Effector memory CD4-positive, alpha-beta T cell (primary cell): ENCODE results near the gene AXIN2.
"Not testable (repeated sequence)": the region's sequence is repeated elsewhere in the genome, so short reads cannot be mapped to it uniquely, and the experiment has no call there.

Source experiments
- DNase-seq, 3 donors: peaks; one replicate each; pipeline ENCODE4 v3.0.0-alpha.2; 2020
- H3K27ac ChIP-seq: 2 replicates; pipeline ENCODE4 v1.7.0; 2013; ENCODE audit warnings: mild to moderate bottlenecking, low read length, moderate library complexity; ENCODE audit not compliant: insufficient read depth, poor library complexity, severe bottlenecking
- H3K27me3 ChIP-seq: replicated peaks from 2 replicates; pipeline ENCODE4 v1.7.0; 2013; ENCODE audit warnings: mild to moderate bottlenecking, low read length; ENCODE audit not compliant: insufficient read depth, control insufficient read depth, poor library complexity, severe bottlenecking
- H3K36me3 ChIP-seq: 2 replicates; pipeline ENCODE4 v1.7.0; 2013; ENCODE audit warnings: mild to moderate bottlenecking, low read length, moderate library complexity; ENCODE audit not compliant: control insufficient read depth, insufficient read depth
- H3K4me1 ChIP-seq: 2 replicates; pipeline ENCODE4 v1.7.0; 2013; ENCODE audit warnings: low read length, mild to moderate bottlenecking; ENCODE audit not compliant: control insufficient read depth, insufficient read depth, poor library complexity, severe bottlenecking
- H3K4me3 ChIP-seq: 2 replicates; pipeline ENCODE4 v1.7.0; 2013; ENCODE audit warnings: low read length, low read depth, mild to moderate bottlenecking; ENCODE audit not compliant: insufficient read depth, poor library complexity, severe bottlenecking
- H3K9me3 ChIP-seq: 2 replicates; pipeline ENCODE4 v1.7.0; 2013; ENCODE audit warnings: mild to moderate bottlenecking, low read length, moderate library complexity; ENCODE audit not compliant: control insufficient read depth

AXIN2 gene

DNA sequence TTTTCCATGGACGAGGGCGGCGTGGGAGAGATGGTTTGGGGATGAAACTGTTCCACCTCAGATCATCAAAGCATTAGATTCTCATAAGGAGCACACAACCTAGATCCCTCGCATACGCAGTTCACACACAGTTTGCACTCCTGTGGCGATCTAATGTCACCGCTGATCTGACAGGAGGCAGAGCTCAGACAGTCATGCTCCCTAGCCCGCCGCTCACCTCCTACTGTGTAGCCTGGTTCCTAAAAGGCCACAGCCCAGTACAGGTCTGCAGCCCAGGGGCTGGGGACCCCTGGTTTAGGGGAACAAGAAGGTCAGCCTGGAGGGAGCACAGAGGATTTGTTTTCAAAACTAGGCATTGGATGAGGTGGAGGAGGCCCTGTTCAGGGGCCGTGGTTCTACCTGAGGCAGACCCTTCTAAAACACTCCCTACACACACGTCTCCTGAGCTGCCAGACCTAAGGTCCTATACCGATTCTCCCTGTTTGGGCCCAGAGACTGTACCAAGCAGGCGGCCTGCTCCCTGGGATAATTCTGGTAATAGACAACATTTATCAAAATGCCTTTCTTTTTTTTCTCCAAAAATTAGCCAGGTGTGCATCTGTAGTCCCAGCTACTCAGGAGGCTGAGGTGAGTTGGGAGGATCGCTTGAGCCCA, 38.6 kb downstream of the AXIN2 start:
- no peak for DNase-seq
- peak overlapping the region; percentile 28 for H3K27ac ChIP-seq

GRCh38 chr17:65519462-65519861, 42.0 kb downstream of the AXIN2 start:
- peaks cover 17% of the 10 kb centered on the region for H3K4me1 ChIP-seq
- H3K4me3 ChIP-seq, result no peak overlapping the region
- H3K27me3 ChIP-seq, result no peaks in the 10 kb centered on the region
- DNase-seq, result no peak
- H3K36me3 ChIP-seq, result no peaks in the 10 kb centered on the region
- H3K27ac ChIP-seq, result no peak overlapping the region
- no peaks in the 10 kb centered on the region for H3K9me3 ChIP-seq

More for the DNA sequence above, 38.6 kb downstream of the AXIN2 start:
- Histone ChIP-seq H3K9me3 (no peaks in the 10 kb centered on the region), H3K4me1 (peaks cover 21% of the 10 kb centered on the region), H3K4me3 (peak overlapping the region; percentile 9), H3K36me3 (no peaks in the 10 kb centered on the region), H3K27me3 (no peaks in the 10 kb centered on the region)

DNA sequence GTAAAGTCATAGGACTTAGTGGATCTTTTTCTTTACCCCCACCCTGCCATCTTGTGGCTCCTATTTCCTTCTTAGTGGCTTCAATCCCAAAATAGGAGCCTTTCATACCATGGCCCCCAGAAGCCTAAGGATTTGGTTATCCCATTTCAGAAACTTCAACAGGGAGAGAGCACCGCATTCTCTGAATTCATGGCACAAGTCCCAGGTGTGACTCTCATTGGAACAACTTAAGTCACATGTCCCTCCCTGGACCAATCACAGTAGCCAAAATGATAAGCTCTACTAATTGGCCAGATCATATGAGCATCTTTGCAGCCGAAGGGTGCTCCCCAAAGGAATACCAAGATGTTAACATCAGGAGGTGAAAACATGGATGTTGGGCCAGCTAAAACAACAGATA, 43.2 kb downstream of the AXIN2 start:
- Histone ChIP-seq H3K4me3 (no peak overlapping the region), H3K27me3 (no peaks in the 10 kb centered on the region), H3K27ac (no peak overlapping the region), H3K4me1 (peaks cover 8% of the 10 kb centered on the region), H3K36me3 (no peaks in the 10 kb centered on the region), H3K9me3 (no peaks in the 10 kb centered on the region)
- DNase-seq, result no peak

DNA sequence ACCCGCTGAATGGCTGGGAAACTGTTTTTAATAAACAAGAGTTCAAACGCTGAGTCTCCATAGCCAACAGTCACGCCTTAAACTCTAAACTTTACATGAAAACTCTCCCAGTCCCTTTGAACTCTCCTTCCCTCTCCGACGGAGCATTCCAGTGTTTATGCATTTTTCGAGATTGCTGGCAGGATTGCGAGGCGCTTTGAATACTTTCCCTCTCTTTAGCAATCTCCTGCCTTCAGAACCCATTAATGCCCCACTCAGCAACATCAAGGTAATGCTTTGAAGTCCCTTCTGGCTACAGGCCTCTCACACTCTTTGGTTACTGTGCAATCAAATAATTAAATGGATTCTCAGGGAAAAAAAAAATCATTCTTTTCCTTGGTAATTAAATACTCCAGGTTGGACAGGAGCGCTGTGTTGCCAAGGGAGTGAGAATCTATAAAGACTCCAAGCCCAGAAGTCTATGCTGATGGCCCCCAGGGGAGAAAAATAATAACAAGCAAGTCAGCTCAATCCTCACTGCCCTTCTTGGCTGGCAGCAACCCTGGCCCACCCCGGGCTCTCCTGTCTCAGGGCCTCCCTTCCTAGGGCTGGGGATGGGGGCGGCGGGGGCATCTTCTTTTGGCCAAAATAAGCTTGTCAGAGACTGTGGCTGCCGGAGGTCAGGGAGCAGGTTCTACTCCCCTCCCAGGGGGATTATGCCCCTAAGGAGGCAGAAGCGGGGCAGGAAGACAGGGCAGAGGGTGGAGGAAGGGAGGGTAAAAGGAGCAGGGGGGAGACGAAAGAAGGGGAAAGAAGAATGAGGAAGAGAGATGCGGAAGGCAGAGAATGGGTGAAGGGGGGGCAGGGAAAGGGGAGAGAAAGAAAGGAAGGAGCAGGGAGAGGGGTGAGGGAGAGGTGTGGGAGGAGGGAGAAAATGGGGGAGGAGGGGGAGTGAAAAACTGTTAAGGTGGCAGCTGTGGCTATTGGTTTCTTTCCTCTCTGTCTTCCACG, 45.2 kb downstream of the AXIN2 start:
- H3K27ac ChIP-seq, result no peak overlapping the region
- H3K36me3 ChIP-seq, result no peaks in the 10 kb centered on the region
- H3K4me3 ChIP-seq, result no peak overlapping the region
- DNase-seq, result no peak
- H3K4me1 ChIP-seq, result no peaks in the 10 kb centered on the region
- no peaks in the 10 kb centered on the region for H3K27me3 ChIP-seq
- no peaks in the 10 kb centered on the region for H3K9me3 ChIP-seq

DNA sequence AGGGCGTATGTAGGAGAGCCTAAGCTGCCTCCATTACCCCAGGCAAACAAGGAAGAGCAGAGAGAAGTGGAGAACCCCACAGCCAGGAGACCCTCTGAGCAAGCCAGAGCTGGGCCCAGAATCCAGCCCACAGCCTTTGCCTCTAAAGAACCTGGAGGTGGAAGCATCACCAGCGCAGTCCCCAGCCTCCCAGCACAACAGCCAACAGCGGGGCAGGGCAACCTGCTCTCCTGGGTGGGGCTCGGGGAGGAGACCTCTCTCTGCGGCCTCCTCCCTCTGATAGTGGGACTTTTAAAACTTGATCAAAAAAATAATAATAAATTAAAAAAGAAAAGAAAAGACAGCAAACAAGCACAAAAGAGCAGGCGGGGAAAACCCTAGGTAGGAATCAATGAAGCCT, 45.9 kb downstream of the AXIN2 start:
- DNase-seq, result no peak
- H3K27ac ChIP-seq, result no peak overlapping the region
- H3K9me3 ChIP-seq, result no peaks in the 10 kb centered on the region
- no peaks in the 10 kb centered on the region for H3K4me1 ChIP-seq
- H3K36me3 ChIP-seq, result no peaks in the 10 kb centered on the region
- no peak overlapping the region for H3K4me3 ChIP-seq
- no peaks in the 10 kb centered on the region for H3K27me3 ChIP-seq

DNA sequence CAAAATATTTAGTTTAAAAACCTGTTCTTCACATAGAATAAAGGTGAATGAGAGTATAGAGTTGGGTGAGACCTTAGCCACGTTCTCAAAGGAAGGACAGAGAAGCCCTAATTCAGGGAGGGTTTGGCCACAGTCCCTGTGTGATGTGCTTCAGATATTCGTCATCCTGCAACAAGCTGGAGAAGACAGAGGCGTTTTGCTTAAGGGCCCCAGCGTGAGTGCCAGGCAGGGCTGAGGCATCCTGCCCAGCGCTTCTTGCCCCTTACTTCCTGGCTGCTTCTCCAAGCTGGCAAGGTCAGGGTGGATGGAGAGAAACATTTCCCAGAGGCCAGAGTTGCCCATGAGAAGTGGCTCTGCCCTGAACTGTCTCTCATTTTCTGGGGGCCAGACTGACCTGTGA, 46.9 kb downstream of the AXIN2 start:
- Histone ChIP-seq H3K27me3 (no peaks in the 10 kb centered on the region), H3K27ac (no peak overlapping the region), H3K36me3 (no peaks in the 10 kb centered on the region), H3K4me1 (no peaks in the 10 kb centered on the region), H3K4me3 (no peak overlapping the region), H3K9me3 (no peaks in the 10 kb centered on the region)
- no peak for DNase-seq

DNA sequence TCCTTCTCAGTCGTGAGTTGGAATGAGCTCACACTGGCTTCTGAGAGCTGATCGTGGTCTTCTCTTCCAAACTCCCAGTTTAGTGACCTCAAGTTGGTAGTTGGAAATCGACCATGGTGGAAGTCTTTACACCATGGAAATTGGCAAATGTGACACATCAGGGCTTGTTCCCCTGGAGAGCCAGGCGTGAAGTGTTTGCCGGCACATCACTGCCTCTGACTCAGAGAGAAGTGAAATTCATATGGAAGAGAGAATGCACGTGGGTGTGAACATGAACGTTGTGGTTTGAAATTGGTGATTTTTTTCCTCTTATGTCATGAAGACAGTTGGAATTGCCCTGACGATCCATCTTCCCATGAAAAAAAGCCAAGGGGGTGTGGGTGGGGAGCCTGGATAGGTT, 47.4 kb downstream of the AXIN2 start:
- no peak overlapping the region for H3K27ac ChIP-seq
- H3K4me3 ChIP-seq, result no peak overlapping the region
- DNase-seq, result no peak
- H3K9me3 ChIP-seq, result no peaks in the 10 kb centered on the region
- H3K36me3 ChIP-seq, result no peaks in the 10 kb centered on the region
- H3K4me1 ChIP-seq, result no peaks in the 10 kb centered on the region
- no peaks in the 10 kb centered on the region for H3K27me3 ChIP-seq

GRCh38 chr17:65511316-65511715, 50.1 kb downstream of the AXIN2 start:
- no peaks in the 10 kb centered on the region for H3K36me3 ChIP-seq
- no peak overlapping the region for H3K4me3 ChIP-seq
- H3K9me3 ChIP-seq, result no peaks in the 10 kb centered on the region
- H3K27ac ChIP-seq, result no peak overlapping the region
- H3K27me3 ChIP-seq, result no peaks in the 10 kb centered on the region
- no peak for DNase-seq
- H3K4me1 ChIP-seq, result no peaks in the 10 kb centered on the region

- Histone ChIP-seq H3K27me3 (no peaks in the 10 kb centered on the region), H3K9me3 (no peaks in the 10 kb centered on the region), H3K4me3 (no peak overlapping the region), H3K4me1 (no peaks in the 10 kb centered on the region), H3K27ac (no peak overlapping the region), H3K36me3 (no peaks in the 10 kb centered on the region)
- DNase-seq, result no peak
Measured at GRCh38 chr17:65509032-65509431, 52.4 kb downstream of the AXIN2 start.

GRCh38 chr17:65504673-65505072, 56.8 kb downstream of the AXIN2 start:
- H3K36me3 ChIP-seq, H3K4me1 ChIP-seq, DNase-seq, H3K27me3 ChIP-seq, H3K4me3 ChIP-seq, H3K9me3 ChIP-seq, H3K27ac ChIP-seq: not testable (repeated sequence)
